Fibroblast of lung (primary cell): ENCODE measurements around the gene KCNN3. TPM values are rescaled to one million over a fixed set of nuclear protein-coding genes. Genes with fewer than 3 reads are reported as not detected.

Experiments used
- DNase-seq, 2 donors: peaks; one replicate each; pipeline versions ENCODE4 v3.0.0 to v3.0.0-alpha.2; 2010; ENCODE audit warnings: low read depth in 2 of 2
- H2AFZ ChIP-seq: 2 replicates; pipeline ENCODE4 v1.5.1; 2012; ENCODE audit warnings: low read length, control low read depth, inconsistent platforms
- H3K27ac ChIP-seq: 2 replicates; pipeline ENCODE4 v1.5.1; 2011; ENCODE audit warnings: low read length, control low read depth; ENCODE audit not compliant: insufficient read depth
- H3K27me3 ChIP-seq: 2 replicates; pipeline ENCODE4 v1.5.1; 2011; ENCODE audit warnings: mild to moderate bottlenecking, low read length; ENCODE audit not compliant: control insufficient read depth, insufficient read depth
- H3K36me3 ChIP-seq: 2 replicates; pipeline ENCODE4 v1.5.1; 2011; ENCODE audit warnings: low read length; ENCODE audit not compliant: control insufficient read depth, insufficient read depth
- H3K4me1 ChIP-seq: 2 replicates; pipeline ENCODE4 v1.5.1; 2011; ENCODE audit warnings: low read length; ENCODE audit not compliant: control insufficient read depth, insufficient read depth; ENCODE audit errors: extremely low read depth
- H3K4me2 ChIP-seq: 2 replicates; pipeline ENCODE4 v1.5.1; 2011; ENCODE audit warnings: low read length, control low read depth; ENCODE audit not compliant: insufficient read depth; ENCODE audit errors: extremely low read depth
- H3K4me3 ChIP-seq, 4 experiments: fragments of 200-600 bp in 1 of 4; sonication (generic) in 1 of 4; replicated peaks in 1 of 4; 2 replicates each; pipeline ENCODE4 v1.5.1; 2011 to 2016; ENCODE audit warnings: low read length in 4 of 4, low read depth in 3 of 4, mild to moderate bottlenecking in 3 of 4, control low read depth in 2 of 4, inconsistent platforms in 1 of 4, mixed read lengths in 1 of 4; ENCODE audit not compliant: insufficient read depth in 1 of 4; ENCODE audit errors: control extremely low read depth in 1 of 4
- H3K79me2 ChIP-seq: 2 replicates; pipeline ENCODE4 v1.5.1; 2012; ENCODE audit warnings: mild to moderate bottlenecking, low read length, inconsistent platforms; ENCODE audit not compliant: control insufficient read depth, insufficient read depth
- H3K9ac ChIP-seq: 2 replicates; pipeline ENCODE4 v1.5.1; 2011; ENCODE audit warnings: mild to moderate bottlenecking, low read length, control low read depth; ENCODE audit not compliant: insufficient read depth
- H3K9me3 ChIP-seq: 2 replicates; pipeline ENCODE4 v1.5.1; 2012; ENCODE audit warnings: low read depth, low read length; ENCODE audit not compliant: control insufficient read depth, insufficient read depth
- H4K20me1 ChIP-seq: 2 replicates; pipeline ENCODE4 v1.5.1; 2011; ENCODE audit warnings: low read length; ENCODE audit not compliant: control insufficient read depth, insufficient read depth; ENCODE audit errors: extremely low read depth
- CTCF ChIP-seq, 2 donors: IDR thresholded peaks in 1 of 2; conservative IDR thresholded peaks in 1 of 2; 1 replicate in 1 of 2; 2 replicates in 1 of 2; pipeline ENCODE4 v1.5.1; 2011 to 2012; ENCODE audit warnings: low read length in 2 of 2, control low read depth in 1 of 2, inconsistent platforms in 1 of 2, low read depth in 1 of 2, mild to moderate bottlenecking in 1 of 2
- EZH2 ChIP-seq: IDR thresholded peaks from 2 replicates; pipeline ENCODE4 v1.5.1; 2012; ENCODE audit warnings: low read length, control low read depth, mild to moderate bottlenecking; ENCODE audit errors: missing control alignments
- polyA plus RNA-seq, 2 donors: library from polyadenylated mRNA; depleted of rRNA in 1 of 2; stranded (reverse) in 1 of 2; unstranded in 1 of 2; fragments of >200 nt; gene quantifications; 2 replicates each; pipeline ENCODE4 v1.2.1, GENCODE V29; 2011 to 2012; ENCODE audit warnings: missing spikeins in 1 of 2
- total RNA-seq: library from RNA; depleted of rRNA; stranded (reverse); fragments of >200 nt; gene quantifications from 2 replicates; pipeline ENCODE4 v1.2.1, GENCODE V29; 2014

KCNN3 gene
- total and polyA plus RNA-seq, 2 donors (not counting 1 experiment from before 2014, with no cell fraction given): not detected

DNA sequence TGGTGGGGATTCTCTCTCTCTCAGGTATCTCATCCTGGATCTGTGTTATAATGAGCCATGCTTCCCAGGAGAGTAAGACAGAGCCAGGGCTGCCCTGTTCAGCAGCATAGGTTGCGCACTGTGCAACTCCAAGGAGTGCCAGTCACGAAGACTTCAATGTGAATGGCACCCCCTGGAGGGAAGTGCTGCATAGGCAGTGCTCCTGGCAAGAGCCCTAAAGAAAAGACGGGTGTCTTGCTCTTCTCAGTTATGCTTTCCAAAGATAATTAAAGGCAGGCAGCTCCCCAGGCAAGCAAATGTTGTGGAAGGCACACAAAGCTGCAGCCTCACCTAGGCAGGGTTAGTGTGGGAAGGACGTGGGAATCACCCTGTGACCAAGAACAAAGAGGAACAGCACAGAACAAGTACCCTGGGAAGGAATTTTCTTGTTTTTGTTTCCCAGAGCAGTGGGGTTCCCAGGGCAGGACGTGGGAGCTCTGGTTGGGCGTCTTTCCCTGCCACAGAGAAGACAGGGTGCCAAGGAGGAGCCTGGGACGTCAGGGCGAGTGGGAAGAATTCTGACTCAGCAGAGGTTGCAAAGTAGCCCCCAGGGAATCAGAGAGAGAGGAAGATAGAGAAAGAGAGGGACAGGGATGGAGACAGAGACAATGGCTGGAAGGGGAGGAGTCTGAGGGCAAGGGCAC, 120.9 kb downstream of the KCNN3 start:
- no peaks in the 10 kb centered on the region for H3K4me1 ChIP-seq
- no peak overlapping the region for H2AFZ ChIP-seq
- no peak overlapping the region for H3K4me3 ChIP-seq
- H4K20me1 ChIP-seq: no peaks in the 10 kb centered on the region
- DNase-seq: peak in 1 of 2 donors; percentile 49
- H3K27me3 ChIP-seq: peaks cover 39% of the 10 kb centered on the region
- H3K36me3 ChIP-seq: no peaks in the 10 kb centered on the region
- H3K4me2 ChIP-seq: no peak overlapping the region
- H3K9ac ChIP-seq: no peak overlapping the region
- peak in 1 of 2 donors; percentile 20 for TF ChIP-seq CTCF (conservative IDR thresholded peaks at IDR 0.05 in 1 of 2, IDR thresholded peaks at IDR 0.05 in 1 of 2; ENCODE audit: low read depth in 1 of 2, low read length in 2 of 2)
- no peak for TF ChIP-seq EZH2
- H3K27ac ChIP-seq: no peak overlapping the region
- H3K9me3 ChIP-seq: no peaks in the 10 kb centered on the region
- no peaks in the 10 kb centered on the region for H3K79me2 ChIP-seq

GRCh38 chr1:154748405-154748775, 121.7 kb downstream of the KCNN3 start:
- no peak for DNase-seq
- Histone ChIP-seq H3K4me3 (no peak overlapping the region), H3K4me2 (no peak overlapping the region), H3K9me3 (no peaks in the 10 kb centered on the region), H3K27ac (no peak overlapping the region), H2AFZ (no peak overlapping the region), H4K20me1 (no peaks in the 10 kb centered on the region), H3K9ac (no peak overlapping the region), H3K36me3 (no peaks in the 10 kb centered on the region), H3K4me1 (no peaks in the 10 kb centered on the region), H3K27me3 (peaks cover 38% of the 10 kb centered on the region), H3K79me2 (no peaks in the 10 kb centered on the region)
- peak; percentile 12 for TF ChIP-seq EZH2
- no peak for TF ChIP-seq CTCF (conservative IDR thresholded peaks at IDR 0.05 in 1 of 2, IDR thresholded peaks at IDR 0.05 in 1 of 2; ENCODE audit: low read depth in 1 of 2, low read length in 2 of 2)

DNA sequence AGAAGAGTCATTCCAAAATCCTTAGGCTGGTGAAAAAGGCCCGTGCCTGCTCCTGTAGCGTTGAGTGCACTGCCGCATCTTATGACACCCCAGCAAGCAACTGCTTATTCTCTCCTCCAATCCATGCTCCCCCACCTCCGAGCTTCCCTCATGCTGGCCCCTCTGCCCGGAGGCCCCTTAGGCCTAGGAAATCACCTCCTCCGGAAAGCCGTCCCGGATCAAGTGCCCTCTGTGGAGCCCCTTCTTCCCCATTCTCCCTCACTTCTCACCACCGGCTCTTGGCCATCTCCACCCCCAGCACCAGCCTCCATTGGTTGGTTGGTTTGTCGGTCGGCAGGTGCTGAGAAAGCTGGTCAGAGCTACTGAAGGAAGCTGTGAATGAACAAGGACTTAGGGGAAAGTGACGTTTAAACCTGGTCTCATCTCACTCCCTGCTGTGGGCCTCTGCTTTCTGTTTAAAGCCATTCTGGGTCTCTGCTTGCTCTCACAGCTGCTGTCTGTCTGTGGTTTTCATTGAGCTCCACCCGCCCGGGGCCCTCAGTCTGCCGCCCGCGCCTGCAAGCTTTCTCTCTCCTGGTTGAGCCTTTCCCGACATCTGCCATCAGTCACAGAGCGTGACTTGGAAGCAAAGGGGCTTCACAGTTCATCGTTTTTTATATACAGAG, 122.2 kb downstream of the KCNN3 start:
- H3K9ac ChIP-seq: no peak overlapping the region
- no peaks in the 10 kb centered on the region for H3K9me3 ChIP-seq
- peaks cover 38% of the 10 kb centered on the region for H3K27me3 ChIP-seq
- no peaks in the 10 kb centered on the region for H3K79me2 ChIP-seq
- TF ChIP-seq CTCF (conservative IDR thresholded peaks at IDR 0.05 in 1 of 2, IDR thresholded peaks at IDR 0.05 in 1 of 2; ENCODE audit: low read depth in 1 of 2, low read length in 2 of 2): no peak
- peak; percentile 74 for TF ChIP-seq EZH2
- H3K36me3 ChIP-seq: no peaks in the 10 kb centered on the region
- no peaks in the 10 kb centered on the region for H3K4me1 ChIP-seq
- no peak overlapping the region for H3K4me3 ChIP-seq
- no peak overlapping the region for H2AFZ ChIP-seq
- no peak overlapping the region for H3K27ac ChIP-seq
- no peaks in the 10 kb centered on the region for H4K20me1 ChIP-seq
- peak; percentile 23 to 27 for DNase-seq
- no peak overlapping the region for H3K4me2 ChIP-seq
